NCI-H82 (cell line): ENCODE results near the gene GNAZ.

Source experiments
- DNase-seq: peaks from one replicate; lab custom pipeline; 2025; lab: John Stamatoyannopoulos, UW

Gene GNAZ

DNA sequence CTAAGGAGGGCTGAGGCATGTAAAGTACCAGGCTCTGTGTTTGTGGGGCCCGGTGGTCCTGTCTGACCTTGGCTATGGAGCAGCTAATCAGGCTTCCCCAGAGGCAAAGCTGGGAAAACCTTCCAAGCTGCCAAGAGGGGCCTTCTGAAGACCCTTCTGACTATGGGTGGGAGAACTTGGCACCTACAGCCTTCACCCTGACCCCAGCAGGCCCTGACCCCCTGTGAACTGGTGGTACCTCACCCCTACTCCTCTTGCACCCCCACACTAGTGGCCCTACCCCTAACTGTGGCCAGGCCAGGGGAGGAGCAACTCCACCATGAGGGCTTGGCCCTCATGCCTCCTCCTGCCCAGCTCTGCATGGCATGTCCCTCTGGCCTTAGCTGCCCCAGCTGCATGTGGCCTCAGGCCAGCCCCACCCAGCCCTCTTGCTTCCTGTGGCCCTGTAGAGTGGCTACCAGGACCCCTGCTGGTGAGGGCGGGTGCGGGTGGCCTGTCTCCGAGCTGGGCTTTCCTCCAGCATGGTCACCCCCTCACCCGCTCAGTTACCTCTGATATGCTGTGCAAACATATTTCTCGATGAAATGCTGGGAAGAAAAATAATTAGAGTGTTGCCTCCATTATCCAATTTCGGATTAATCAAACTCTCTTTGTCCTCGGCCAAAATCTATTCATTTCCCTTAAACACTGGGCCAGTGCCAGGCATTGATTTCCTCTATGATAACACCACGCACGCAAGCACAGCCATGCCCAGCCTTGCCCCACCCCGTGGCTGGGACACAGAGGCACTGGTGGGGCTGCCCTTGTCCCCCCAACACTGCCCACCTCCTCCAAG lies 7.5 kb downstream of the GNAZ start:
- DNase-seq: no peak

DNA sequence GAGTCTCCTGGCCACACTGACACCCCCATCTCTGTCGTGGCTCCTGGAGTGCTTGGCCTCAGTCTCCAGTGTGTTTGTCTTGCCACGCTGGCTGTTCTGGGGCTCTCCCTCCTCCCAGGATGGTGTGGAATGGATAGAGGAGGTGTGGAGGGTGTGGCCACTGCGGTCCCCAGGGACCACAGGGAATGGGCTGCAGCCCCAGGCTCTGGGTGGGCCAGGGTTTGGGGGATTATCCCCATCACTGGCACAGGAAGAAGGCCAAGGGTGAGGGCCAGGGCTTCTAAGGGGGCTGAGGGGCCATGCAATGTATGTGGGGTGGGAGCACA lies 8.1 kb downstream of the GNAZ start:
- no peak for DNase-seq

DNA sequence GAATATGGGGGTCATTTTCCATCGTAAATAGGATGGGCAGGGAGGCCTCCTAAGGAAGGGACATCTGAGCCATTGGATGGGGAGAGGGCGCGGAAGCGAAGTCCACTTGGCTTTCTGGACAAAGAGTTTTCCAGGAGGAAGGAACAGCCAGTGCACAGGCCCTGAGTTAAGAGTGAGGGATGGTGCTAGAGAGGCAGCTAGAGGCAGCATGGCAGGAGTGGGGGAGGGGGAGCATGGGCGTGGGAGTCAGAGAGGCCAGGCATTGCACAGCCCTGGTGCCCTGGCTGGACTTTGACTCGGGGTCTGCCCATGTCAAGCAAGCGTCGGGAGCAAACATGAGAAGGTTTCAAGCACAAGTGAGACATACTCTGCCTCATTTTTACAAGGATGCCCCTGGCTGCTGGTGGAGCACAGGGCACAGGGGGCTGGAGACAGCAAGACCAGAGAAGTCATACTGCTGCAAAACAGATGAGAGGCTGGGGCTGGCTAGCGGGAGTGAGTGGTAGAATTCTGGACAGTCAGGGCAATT lies 9.0 kb downstream of the GNAZ start:
- no peak for DNase-seq

DNA sequence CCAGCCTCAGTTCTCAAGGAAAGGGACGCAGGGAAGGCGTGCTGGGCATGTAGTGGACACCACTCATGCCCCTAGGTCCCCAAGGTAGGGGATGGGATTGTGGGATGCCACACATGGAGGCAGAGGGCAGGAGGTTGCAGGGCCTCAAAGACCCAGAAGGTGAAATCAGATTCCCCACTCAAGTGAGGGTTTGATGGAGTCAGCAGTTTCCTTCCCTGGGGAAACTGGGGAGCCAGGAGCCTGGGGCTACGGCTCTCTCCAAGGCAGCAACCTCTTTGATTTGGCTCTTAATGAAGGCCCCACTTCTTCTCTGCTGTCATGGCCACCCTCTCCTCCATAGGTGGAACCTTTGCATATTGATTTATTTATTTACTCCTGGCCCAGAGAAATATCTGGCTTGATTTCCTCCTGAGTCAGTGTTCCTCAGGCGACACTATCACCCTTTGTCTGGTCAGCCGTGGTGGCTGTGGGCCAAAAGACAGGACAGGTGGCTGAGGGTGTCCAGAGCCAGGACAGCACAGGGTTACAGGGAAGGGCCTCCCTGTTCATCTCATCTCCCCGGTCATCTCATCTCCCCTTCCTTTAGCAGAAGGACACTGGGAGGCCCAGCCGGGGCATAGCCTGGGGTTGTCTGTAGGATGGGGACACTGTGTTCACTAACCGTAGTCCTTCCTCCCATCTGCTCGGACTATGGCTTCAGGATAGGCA lies 9.6 kb downstream of the GNAZ start:
- DNase-seq: no peak

DNA sequence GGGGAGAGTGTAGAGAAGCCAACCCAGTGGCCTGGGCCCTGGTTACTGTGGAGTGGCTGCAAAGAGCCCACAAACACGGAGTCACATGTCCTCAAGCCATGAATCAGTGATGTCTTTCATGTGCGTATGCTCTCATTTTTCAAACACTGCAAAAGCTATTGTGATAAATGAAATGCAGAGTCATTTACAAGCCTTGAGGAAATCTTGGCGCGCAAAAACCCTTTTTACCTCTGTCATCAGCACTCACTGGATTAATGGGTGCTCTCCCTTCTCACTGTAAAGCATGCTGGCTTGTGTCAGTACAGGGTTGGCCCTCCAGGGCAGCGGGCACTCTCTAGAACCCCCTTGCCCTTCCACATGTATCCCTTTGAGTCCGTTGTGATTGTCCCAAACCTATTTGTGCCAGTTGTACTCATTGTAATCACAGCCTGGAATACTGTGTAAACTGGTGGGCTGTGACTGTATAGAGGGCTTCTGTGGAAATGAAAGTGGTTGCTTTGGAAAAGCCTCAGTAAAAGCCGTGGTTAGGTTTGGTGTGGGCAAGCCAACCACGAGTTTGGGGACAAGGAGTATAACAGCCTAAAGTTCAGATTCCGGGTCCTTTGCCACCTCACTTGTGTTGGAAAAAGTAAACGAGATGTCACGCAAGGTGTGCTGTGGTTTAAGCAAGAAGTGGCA lies 10.4 kb downstream of the GNAZ start:
- no peak for DNase-seq

DNA sequence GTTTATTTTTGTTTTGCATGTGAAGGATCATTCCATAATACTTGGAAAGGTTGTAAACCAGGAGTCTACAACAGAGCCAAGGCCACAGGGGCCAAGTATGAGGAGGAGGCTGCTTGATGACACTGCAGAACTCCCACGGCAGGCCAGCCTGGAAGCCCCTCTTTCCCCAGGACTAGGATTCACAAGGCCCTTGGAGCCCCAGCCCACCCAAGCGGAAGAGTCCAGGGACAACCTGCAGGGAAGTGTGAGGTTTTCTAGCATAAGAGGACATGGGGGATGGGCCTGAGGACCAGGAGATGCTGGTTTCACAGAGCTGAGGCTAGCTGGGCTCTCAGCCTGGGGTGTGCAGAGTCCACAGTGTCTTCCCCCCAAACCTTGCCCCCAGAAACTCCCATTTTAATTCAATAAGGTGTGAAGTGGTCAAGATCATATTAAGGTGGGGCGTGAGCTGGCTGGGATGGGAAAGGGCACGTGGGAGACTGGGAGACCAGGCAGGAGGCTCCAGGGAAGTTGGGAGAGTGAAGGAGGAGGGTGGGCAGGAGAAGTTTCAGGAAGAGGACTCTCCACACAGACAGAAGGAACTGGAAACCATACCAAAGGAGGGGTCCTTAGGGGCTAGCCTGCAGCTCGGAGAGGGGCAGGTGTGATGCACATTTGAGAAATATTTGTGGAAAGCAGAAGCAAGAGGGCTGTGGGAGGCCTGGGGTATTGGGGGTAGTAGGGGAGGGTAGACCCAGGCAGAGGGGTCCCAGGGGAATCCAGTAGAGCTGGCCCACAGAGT lies 12.4 kb downstream of the GNAZ start:
- no peak for DNase-seq

DNA sequence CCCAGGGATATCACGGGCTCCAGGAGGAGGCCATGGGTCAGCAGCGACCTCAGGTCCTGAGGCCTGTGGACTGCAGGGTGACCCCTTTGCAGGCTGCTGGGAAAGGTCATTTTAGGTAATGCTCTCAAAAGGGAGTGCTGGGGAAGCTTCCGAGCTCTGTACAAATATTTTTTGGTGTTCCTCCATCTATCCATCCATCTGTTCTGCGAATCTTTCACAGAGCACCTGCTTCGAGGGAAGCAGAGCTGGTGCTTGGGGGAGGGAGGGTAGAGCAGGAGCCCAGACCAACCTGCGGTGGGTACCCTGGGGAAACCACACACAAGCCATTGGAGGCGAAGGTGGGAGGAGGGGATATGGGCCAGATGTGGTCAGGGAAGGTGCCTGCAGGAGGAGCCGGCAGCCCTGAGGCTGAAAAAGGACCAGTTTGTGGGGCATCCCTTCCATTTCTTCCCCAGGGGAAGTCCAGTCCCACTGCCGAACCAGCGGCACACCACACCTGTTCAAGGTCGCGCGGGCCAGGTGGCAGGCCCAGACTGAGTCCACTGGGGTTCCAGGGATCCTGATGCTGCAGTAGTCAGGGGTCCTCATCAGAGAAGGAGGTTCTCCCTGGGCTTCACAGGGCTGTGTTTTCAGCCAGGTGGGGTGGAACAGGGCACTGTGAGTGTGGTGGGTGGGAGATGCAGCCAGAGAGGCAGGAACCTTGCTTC lies 13.1 kb downstream of the GNAZ start:
- no peak for DNase-seq

DNA sequence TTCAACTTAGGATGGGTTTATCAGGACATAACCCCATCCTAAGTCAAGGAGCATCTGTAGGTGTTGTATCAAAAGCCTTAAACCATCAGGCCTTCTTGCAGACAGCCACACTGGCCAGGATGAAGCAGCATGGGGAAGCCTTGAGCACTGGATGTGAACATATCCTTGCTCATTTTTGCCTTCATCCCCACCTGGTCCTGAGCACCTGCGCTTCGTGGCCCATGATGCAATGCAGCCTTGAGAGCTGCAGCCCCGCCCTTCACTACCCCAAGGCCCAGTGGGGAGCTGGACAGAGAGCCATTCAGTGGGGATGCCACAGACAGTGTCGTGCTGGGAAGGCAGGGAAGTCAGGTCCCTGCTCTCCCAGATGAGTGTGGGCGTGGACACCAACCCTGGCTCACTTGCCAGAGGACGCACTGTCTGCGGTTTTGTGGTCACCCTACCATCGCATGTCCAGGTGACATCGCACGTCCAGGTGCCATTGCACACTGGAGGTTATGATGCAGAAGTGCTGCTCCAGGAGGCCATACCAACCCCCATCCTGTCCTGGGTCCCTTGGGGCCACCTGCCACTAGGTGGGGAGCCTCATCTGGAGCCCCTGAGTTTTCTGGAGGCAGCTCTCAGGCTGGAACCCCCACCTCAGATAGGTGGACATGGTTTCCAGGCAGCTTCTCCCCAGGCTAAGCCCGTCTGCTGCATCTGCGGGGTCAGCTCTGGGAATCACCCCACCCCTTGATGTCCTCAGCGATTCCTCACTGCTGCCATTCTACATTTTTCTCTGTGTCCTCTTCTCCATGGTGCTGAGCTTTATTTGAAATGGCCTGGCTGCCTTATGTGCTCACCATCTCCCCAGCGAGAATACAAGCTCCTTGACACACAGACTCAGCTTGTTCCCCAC lies 14.4 kb downstream of the GNAZ start:
- no peak for DNase-seq

DNA sequence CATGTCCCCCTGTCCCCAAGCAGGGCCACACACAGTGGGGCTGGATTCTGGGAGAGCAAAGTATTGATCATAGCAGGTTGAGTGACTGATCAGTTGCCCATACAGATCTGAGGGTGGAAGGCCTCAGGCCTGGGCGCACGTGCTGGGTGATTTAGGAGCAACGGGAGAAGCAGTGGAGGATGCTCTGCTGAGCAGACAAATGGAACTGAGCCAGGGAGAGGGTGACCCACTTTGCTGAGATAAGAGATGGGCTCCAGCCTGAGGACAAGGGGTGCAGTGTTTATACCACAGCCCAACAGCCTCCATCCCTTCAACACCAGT lies 15.0 kb downstream of the GNAZ start:
- DNase-seq: no peak

DNA sequence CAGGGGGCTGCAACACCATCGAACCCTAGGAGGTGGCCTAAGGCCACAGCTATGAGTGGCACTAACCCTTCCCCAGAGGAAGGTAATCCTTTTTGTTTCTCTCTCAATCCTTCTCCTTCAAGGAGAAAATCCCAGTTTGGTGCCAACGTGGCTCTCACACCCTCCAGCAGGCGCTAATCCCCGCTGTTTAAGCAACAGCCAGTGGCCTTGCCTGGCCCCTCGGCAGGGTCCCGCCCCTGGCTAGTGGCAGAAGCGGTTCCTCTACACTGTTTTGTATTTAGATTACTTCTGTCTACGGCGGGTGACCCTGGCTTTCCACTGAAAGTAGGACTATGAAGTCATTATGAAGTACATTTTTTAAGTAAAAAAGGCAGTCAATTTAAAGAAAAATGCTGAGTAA lies 15.5 kb downstream of the GNAZ start:
- DNase-seq: peak; percentile 89

DNA sequence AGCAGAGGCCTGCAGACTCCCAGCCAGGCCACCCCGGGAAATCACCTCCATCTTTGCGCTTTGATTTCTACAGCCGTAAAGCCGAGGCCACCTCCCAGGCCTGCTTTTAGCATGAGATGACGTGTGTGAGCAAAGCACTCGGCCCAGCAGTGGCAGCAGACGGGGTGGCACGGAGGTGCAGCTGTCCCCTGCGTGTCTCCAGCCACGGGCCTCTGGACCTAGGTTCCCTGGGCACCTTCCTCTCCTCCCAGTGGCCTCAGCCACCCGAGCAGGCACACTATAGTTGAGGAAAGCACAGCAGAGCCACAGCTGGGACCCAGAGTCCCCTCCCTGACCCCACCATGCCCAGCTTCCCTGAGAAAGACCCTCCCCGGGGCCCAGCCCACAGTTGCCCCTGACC lies 15.9 kb downstream of the GNAZ start:
- DNase-seq: no peak

DNA sequence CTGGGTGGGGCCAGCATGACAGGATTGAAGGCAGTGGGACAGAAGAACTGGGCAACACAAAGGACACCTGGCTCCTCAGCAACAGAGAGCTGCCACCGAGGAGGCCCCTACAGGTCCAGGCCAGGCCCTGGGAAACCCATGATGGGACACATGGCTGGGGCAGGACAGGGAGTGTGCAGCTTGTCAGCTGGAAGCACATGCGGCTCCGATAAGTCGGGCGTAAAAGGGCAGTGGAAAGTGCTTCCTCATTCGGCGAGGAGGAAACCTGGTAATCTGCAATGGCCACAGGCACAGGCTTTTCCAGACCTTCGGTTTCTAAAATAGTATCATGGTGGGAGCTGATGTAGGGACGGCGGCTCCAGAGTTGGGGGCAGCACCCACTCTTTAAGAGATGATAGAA lies 16.5 kb downstream of the GNAZ start:
- no peak for DNase-seq

DNA sequence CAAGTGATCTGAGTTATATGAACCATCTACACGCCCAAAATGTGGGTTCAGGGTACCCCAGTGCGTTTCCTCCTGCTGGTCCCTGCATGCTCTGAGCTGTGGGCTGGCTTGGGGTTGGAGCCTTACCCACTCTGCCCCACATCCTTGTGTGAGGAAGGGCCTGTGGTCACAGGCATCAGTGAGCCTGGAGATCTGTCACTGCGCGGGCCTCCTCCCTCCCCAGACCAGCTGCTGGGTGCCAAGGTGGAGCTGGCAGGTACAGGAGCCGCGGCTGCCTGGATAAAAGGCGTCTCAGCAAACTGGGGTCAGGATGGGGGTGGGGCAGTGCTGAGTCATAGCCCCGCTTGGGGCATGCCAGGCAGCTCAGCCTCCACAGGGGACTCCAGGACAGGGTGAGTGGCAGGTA lies 17.9 kb downstream of the GNAZ start:
- no peak for DNase-seq

DNA sequence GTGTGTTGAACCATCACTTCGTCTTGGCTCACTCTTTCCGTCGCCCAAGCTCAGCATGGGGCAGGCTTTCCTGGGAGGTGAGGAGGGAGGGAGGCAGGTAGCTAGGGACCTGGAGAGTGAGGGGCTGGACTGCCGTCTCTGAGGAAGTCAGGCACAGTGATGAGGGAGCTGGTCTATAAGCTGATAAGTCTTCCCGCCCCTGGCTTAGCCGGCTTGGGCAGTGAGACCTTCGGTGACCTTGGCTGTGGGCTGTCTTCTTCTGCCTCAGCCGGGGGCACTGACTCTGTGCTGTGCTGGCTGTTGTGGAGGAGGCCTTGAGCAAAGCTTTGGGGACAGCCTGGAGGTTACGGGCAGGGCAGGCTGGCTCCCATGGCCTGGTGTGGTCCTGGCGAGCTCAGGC lies 18.7 kb downstream of the GNAZ start:
- DNase-seq: peak; percentile 62

DNA sequence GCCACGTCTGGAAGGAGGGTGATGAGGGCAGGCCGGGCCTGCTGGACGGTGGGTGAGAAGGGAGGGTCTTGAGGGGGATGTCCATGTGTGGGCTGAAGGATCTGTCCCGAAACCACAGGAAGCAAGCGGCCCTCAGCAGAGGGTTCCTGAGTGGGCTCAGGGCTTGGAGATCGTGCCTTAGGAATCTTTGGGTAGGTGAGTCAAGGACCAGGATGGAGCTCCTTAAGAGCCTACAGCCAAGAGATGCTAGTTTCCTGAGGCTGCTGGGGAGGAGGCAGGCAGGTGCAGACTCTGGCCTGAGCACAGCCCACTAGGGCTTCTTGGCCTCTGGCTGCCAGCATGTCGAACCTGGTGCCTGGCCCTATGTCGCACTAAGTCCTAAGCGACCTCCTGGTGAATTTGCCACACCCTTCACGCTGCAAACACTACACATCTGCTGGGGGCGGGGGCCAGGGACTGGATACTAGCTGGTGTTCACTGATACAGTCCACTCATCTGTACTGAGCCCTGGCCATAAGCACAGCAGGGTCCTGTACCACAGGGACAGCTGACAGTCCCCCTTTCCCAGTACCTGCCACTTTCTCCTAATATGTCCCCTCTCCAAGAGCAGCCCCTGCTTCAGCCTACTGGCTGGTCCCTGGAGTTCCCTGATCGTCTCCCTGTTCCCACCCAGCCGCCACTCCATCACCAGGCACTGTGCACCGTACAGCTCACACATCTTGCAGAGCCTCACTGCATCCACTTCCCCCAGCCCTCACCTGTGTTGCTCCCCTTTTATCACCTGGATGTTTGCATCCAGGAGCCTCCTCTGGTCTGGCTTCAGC lies 19.5 kb downstream of the GNAZ start:
- DNase-seq: no peak

DNA sequence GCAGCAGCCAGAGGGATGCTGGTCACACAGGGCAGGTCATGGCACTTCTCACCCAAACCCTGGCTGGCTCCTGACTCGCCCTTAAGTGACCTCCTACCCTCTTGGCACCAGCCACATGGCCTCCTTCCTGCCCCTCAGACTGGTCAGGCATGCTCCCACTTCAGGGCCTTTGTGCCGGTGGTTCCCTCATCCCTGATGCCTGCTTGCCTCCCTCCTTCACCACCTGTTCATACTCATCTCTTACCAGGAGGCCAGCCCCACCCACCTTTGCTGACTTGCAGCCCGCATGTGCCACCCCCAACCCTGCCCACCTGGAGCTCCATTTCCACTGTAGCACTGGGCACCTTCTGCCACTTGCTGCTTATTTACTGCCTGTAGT lies 20.1 kb downstream of the GNAZ start:
- no peak for DNase-seq

DNA sequence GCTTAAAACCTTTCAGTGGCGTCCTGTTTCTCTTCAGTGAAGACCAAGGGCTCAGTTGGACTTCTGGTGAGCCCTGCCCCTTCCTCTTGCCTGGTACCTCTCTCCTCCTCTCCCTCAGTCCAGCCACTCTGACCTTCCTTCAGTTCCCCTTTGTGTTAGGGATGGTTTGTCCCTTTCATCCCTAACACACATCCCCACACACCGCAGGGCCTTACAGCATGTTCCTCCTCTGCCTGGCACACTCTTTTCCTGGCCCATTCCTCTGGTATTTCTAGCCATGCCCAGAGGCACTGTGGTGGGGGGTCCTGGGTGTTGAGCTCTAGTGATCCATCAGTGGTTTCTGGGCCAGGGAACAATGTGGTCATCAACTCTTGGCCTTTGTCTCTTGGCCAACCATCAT lies 21.4 kb downstream of the GNAZ start:
- DNase-seq: no peak

DNA sequence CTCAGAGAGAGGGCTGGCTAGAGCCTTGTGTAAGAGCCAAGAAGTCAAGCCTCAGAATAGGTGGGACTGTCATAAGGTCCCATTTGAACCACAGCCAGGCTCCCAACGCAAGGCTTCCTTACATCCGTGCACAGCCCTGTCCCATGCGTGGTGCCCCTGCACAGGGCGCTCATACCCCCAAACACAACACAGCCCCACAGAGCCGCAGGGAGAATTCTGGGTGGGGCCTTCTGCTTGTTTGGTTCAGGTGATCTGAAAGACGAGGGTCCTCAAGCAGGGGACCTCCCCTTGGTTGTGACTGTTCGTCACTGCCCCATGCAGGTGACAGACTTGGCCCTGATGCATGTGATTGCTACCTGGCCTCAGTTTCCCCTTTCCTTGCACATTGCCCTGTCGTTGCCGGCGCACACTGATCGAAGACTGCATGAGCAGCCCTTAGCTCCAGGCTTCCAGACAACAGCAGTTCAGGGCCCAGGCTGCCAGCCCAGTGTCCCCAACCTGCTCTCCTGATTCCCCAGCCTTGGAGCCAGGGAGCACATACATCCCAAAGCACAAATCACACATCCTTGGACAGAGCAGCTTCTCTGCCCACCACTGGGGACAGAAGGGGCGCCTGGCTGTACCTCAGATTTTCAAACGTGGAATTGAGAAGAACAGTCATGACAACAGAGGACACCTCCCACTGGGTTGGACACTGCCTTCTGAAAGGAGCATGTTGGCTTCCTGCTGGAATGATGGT lies 22.1 kb downstream of the GNAZ start:
- DNase-seq: no peak
